A549 (cell line): ENCODE measurements around the gene RAB30.

ENCODE experiments used
- MAZ ChIP-seq: fragments of 150-350 bp; IDR thresholded peaks from 2 replicates; pipeline ENCODE4 v1.6.1; 2014; ENCODE audit warnings: antibody characterized with exemption, low read depth, low read length, borderline replicate concordance
- TP53 ChIP-seq: fragments of 250-450 bp; sonication (Bioruptor Pico); IDR thresholded peaks from 2 replicates; pipeline ENCODE4 v1.5.0; 2021; ENCODE audit warnings: mild to moderate bottlenecking, moderate library complexity
- TF ChIP-seq, protein P1 (sequence below): fragments of >200 bp; sonication (Bioruptor Twin); formaldehyde crosslinking; IDR thresholded peaks from 3 replicates; pipeline ENCODE4 v1.5.1; 2016

GRCh38 chr11:83033972-83034672 lies 37.6 kb downstream of the RAB30 start:
- TF ChIP-seq TP53 (CRISPR knock-in tag) (no peak), MAZ (no peak)
- TF ChIP-seq, protein P1, sequence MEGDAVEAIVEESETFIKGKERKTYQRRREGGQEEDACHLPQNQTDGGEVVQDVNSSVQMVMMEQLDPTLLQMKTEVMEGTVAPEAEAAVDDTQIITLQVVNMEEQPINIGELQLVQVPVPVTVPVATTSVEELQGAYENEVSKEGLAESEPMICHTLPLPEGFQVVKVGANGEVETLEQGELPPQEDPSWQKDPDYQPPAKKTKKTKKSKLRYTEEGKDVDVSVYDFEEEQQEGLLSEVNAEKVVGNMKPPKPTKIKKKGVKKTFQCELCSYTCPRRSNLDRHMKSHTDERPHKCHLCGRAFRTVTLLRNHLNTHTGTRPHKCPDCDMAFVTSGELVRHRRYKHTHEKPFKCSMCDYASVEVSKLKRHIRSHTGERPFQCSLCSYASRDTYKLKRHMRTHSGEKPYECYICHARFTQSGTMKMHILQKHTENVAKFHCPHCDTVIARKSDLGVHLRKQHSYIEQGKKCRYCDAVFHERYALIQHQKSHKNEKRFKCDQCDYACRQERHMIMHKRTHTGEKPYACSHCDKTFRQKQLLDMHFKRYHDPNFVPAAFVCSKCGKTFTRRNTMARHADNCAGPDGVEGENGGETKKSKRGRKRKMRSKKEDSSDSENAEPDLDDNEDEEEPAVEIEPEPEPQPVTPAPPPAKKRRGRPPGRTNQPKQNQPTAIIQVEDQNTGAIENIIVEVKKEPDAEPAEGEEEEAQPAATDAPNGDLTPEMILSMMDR = no peak
